SK-N-SH treated with all-trans-retinoic acid at 6 μM for 48 hours (cell line): ENCODE data around the gene AMPD1.

Experiments
- ATAC-seq: fragments of 200-7000 bp; cut with Tn5 transposase; 3 replicates; pipeline ENCODE4 v1.9.1; 2020; ENCODE audit warnings: mild to moderate bottlenecking, moderate library complexity
- ARNTL ChIP-seq: fragments of 450-650 bp; formaldehyde crosslinking; IDR thresholded peaks from 2 replicates; pipeline ENCODE4 v1.5.0; 2020; ENCODE audit warnings: low read depth, mild to moderate bottlenecking, moderate library complexity, borderline replicate concordance
- CSDC2 ChIP-seq: fragments of 250-450 bp; sonication (Bioruptor Pico); IDR thresholded peaks from 2 replicates; pipeline ENCODE4 v1.5.0; 2020; ENCODE audit warnings: mild to moderate bottlenecking, moderate library complexity
- ISL1 ChIP-seq: fragments of 250-450 bp; sonication (Bioruptor Pico); IDR thresholded peaks from 2 replicates; pipeline ENCODE4 v2.1.2; 2022; ENCODE audit warnings: mild to moderate bottlenecking, moderate library complexity
- RARB ChIP-seq: fragments of 250-450 bp; sonication (Bioruptor Pico); IDR thresholded peaks from 2 replicates; pipeline ENCODE4 v1.8.0; 2021; ENCODE audit warnings: mild to moderate bottlenecking, moderate library complexity
- SNAI2 ChIP-seq: fragments of 250-450 bp; sonication (Bioruptor Pico); IDR thresholded peaks from 2 replicates; pipeline ENCODE4 v1.5.0; 2020; ENCODE audit warnings: mild to moderate bottlenecking, moderate library complexity
- TCF4 ChIP-seq: fragments of 250-450 bp; sonication (Bioruptor Pico); IDR thresholded peaks from 2 replicates; pipeline ENCODE4 v1.8.0; 2021; ENCODE audit warnings: mild to moderate bottlenecking, moderate library complexity, borderline replicate concordance
- TOX ChIP-seq: fragments of 250-450 bp; sonication (Bioruptor Pico); IDR thresholded peaks from 2 replicates; pipeline ENCODE4 v1.8.0; 2021; ENCODE audit warnings: mild to moderate bottlenecking, moderate library complexity, borderline replicate concordance
- ZC3H10 ChIP-seq: fragments of 250-450 bp; sonication (Bioruptor Pico); IDR thresholded peaks from 2 replicates; pipeline ENCODE4 v1.5.1; 2021; ENCODE audit warnings: mild to moderate bottlenecking, moderate library complexity
- ZFP3 ChIP-seq: fragments of 250-450 bp; sonication (Bioruptor Pico); IDR thresholded peaks from 2 replicates; pipeline ENCODE4 v1.5.0; 2020; ENCODE audit warnings: mild to moderate bottlenecking, moderate library complexity
- ZFP30 ChIP-seq: fragments of 450-650 bp; formaldehyde crosslinking; IDR thresholded peaks from 2 replicates; pipeline ENCODE4 v1.5.0; 2022; ENCODE audit warnings: mild to moderate bottlenecking, moderate library complexity
- ZNF70 ChIP-seq: fragments of 450-650 bp; formaldehyde crosslinking; IDR thresholded peaks from 2 replicates; pipeline ENCODE4 v1.5.0; 2020; ENCODE audit warnings: mild to moderate bottlenecking, moderate library complexity
- ZNF8 ChIP-seq: fragments of 450-650 bp; formaldehyde crosslinking; IDR thresholded peaks from 2 replicates; pipeline ENCODE4 v1.5.0; 2020; ENCODE audit warnings: mild to moderate bottlenecking, moderate library complexity
- TF ChIP-seq, protein P1 (sequence below): fragments of 250-450 bp; sonication (Bioruptor Pico); IDR thresholded peaks from 2 replicates; pipeline ENCODE4 v1.8.0; 2021; ENCODE audit warnings: low read depth, mild to moderate bottlenecking, moderate library complexity, borderline replicate concordance
- TF ChIP-seq, protein P2 (sequence below): fragments of 250-450 bp; sonication (Bioruptor Pico); IDR thresholded peaks from 2 replicates; pipeline ENCODE4 v1.8.0; 2020; ENCODE audit warnings: mild to moderate bottlenecking, moderate library complexity, borderline replicate concordance
- TF ChIP-seq, protein P3 (sequence below): fragments of 250-450 bp; sonication (Bioruptor Pico); IDR thresholded peaks from 2 replicates; pipeline ENCODE4 v1.5.0; 2020; ENCODE audit warnings: mild to moderate bottlenecking, moderate library complexity
- TF ChIP-seq, protein P4 (sequence below): fragments of 250-450 bp; sonication (Bioruptor Pico); IDR thresholded peaks from 2 replicates; pipeline ENCODE4 v1.5.1; 2020; ENCODE audit warnings: low read depth, mild to moderate bottlenecking, moderate library complexity

Gene AMPD1

DNA sequence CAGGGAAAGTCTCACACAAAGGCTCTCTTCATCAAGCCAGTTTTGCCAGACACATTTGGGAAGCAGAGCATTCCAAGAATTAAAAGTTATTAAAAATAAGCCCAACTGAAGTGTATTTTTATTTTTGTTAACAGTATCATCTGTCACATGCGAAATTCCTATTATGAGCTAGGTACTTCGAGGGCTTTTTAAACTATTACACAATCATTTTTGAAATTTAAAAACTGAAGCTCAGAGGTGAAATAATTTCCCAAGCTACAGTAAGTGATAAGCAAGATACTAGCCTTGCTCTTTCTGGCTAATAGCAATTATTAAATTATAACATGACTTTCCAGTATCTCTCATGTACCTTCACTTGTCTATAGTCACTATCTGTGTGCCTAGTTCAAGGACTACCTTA lies 33.2 kb upstream of the AMPD1 start:
- ATAC-seq: no peak
- TF ChIP-seq TOX (CRISPR knock-in tag): no peak
- TF ChIP-seq, protein P1, sequence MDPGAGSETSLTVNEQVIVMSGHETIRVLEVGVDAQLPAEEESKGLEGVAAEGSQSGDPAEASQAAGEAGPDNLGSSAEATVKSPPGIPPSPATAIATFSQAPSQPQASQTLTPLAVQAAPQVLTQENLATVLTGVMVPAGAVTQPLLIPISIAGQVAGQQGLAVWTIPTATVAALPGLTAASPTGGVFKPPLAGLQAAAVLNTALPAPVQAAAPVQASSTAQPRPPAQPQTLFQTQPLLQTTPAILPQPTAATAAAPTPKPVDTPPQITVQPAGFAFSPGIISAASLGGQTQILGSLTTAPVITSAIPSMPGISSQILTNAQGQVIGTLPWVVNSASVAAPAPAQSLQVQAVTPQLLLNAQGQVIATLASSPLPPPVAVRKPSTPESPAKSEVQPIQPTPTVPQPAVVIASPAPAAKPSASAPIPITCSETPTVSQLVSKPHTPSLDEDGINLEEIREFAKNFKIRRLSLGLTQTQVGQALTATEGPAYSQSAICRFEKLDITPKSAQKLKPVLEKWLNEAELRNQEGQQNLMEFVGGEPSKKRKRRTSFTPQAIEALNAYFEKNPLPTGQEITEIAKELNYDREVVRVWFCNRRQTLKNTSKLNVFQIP: no peak
- TF ChIP-seq, protein P2, sequence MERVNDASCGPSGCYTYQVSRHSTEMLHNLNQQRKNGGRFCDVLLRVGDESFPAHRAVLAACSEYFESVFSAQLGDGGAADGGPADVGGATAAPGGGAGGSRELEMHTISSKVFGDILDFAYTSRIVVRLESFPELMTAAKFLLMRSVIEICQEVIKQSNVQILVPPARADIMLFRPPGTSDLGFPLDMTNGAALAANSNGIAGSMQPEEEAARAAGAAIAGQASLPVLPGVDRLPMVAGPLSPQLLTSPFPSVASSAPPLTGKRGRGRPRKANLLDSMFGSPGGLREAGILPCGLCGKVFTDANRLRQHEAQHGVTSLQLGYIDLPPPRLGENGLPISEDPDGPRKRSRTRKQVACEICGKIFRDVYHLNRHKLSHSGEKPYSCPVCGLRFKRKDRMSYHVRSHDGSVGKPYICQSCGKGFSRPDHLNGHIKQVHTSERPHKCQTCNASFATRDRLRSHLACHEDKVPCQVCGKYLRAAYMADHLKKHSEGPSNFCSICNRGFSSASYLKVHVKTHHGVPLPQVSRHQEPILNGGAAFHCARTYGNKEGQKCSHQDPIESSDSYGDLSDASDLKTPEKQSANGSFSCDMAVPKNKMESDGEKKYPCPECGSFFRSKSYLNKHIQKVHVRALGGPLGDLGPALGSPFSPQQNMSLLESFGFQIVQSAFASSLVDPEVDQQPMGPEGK: no peak
- TF ChIP-seq TCF4 (CRISPR knock-in tag): no peak
- no peak for TF ChIP-seq ZNF8
- no peak for TF ChIP-seq ZFP3 (CRISPR knock-in tag)
- no peak for TF ChIP-seq ISL1 (CRISPR knock-in tag)
- TF ChIP-seq ZNF70 (CRISPR knock-in tag): no peak
- no peak for TF ChIP-seq ZC3H10 (CRISPR knock-in tag)
- TF ChIP-seq ARNTL (CRISPR knock-in tag): no peak
- TF ChIP-seq, protein P3, sequence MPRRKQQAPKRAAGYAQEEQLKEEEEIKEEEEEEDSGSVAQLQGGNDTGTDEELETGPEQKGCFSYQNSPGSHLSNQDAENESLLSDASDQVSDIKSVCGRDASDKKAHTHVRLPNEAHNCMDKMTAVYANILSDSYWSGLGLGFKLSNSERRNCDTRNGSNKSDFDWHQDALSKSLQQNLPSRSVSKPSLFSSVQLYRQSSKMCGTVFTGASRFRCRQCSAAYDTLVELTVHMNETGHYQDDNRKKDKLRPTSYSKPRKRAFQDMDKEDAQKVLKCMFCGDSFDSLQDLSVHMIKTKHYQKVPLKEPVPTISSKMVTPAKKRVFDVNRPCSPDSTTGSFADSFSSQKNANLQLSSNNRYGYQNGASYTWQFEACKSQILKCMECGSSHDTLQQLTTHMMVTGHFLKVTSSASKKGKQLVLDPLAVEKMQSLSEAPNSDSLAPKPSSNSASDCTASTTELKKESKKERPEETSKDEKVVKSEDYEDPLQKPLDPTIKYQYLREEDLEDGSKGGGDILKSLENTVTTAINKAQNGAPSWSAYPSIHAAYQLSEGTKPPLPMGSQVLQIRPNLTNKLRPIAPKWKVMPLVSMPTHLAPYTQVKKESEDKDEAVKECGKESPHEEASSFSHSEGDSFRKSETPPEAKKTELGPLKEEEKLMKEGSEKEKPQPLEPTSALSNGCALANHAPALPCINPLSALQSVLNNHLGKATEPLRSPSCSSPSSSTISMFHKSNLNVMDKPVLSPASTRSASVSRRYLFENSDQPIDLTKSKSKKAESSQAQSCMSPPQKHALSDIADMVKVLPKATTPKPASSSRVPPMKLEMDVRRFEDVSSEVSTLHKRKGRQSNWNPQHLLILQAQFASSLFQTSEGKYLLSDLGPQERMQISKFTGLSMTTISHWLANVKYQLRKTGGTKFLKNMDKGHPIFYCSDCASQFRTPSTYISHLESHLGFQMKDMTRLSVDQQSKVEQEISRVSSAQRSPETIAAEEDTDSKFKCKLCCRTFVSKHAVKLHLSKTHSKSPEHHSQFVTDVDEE (CRISPR knock-in tag): no peak
- TF ChIP-seq, protein P4, sequence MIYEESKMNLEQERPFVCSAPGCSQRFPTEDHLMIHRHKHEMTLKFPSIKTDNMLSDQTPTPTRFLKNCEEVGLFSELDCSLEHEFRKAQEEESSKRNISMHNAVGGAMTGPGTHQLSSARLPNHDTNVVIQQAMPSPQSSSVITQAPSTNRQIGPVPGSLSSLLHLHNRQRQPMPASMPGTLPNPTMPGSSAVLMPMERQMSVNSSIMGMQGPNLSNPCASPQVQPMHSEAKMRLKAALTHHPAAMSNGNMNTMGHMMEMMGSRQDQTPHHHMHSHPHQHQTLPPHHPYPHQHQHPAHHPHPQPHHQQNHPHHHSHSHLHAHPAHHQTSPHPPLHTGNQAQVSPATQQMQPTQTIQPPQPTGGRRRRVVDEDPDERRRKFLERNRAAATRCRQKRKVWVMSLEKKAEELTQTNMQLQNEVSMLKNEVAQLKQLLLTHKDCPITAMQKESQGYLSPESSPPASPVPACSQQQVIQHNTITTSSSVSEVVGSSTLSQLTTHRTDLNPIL (CRISPR knock-in tag): no peak

DNA sequence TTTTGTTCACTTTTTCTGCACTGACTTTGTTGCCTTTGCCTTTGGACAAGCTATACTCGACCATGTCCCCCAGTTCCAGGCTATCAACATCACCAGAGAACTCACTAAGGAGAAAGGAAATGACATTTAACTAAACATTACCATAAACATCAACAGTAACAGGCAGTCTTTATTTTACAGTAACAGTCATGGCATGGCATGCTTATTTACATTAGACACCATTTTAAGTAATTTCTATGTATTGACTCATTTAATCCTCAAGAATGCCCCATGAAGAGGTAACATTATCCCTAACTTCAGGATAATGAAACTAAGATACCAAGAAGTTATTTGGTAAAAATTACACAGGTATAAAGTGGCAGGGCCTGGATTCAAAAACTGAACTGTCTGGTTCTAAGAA lies 29.9 kb upstream of the AMPD1 start:
- ATAC-seq: no peak
- TF ChIP-seq SNAI2 (CRISPR knock-in tag): no peak
- TF ChIP-seq, protein P2: no peak
- no peak for TF ChIP-seq TOX (CRISPR knock-in tag)
- TF ChIP-seq ZFP30 (CRISPR knock-in tag): no peak

DNA sequence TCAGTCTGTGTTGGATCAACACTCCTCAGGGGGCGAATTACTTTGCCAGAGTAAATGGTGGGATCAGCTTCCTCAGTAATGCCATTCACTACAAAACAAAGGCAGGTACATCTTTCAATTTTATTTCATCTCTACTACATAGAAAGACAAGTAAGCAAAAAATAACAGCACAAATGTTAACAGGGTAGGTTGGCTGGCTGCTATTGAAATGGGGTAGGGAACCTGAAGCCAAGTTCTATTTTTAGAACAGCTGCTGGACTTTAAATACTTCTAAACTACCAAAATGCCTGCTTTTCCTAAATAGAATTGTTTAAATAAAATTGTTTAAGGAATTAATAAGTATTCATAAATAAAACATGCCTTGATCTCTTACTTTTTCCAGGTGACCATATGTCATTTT lies 28.6 kb upstream of the AMPD1 start:
- no peak for ATAC-seq
- TF ChIP-seq, protein P3 (CRISPR knock-in tag): no peak
- no peak for TF ChIP-seq ZFP30 (CRISPR knock-in tag)
- no peak for TF ChIP-seq ZNF8
- no peak for TF ChIP-seq ZFP3 (CRISPR knock-in tag)
- TF ChIP-seq, protein P2: no peak
- TF ChIP-seq RARB (CRISPR knock-in tag): no peak
- no peak for TF ChIP-seq ZC3H10 (CRISPR knock-in tag)
- no peak for TF ChIP-seq CSDC2 (CRISPR knock-in tag)
- TF ChIP-seq, protein P1: no peak
- TF ChIP-seq, protein P4 (CRISPR knock-in tag): no peak
- no peak for TF ChIP-seq SNAI2 (CRISPR knock-in tag)
